HEK293 (cell line): ENCODE results near the gene GNA12.

ENCODE experiments used
- CTCF ChIP-seq: fragments of 450-650 bp; formaldehyde crosslinking; IDR thresholded peaks from 2 replicates; pipeline ENCODE4 v1.5.1; 2016; ENCODE audit warnings: missing biosample characterization, missing genetic modification characterization
- ZBTB1 ChIP-seq: fragments of 450-650 bp; formaldehyde crosslinking; IDR thresholded peaks from 2 replicates; pipeline ENCODE4 v1.5.1; 2016; ENCODE audit warnings: missing biosample characterization, missing genetic modification characterization
- ZBTB21 ChIP-seq: fragments of 450-650 bp; formaldehyde crosslinking; IDR thresholded peaks from 2 replicates; pipeline ENCODE4 v1.5.1; 2017; ENCODE audit warnings: missing biosample characterization, missing genetic modification characterization
- ZNF121 ChIP-seq: fragments of 450-650 bp; formaldehyde crosslinking; IDR thresholded peaks from 2 replicates; pipeline ENCODE4 v1.5.1; 2016; ENCODE audit warnings: missing biosample characterization, missing genetic modification characterization
- ZNF24 ChIP-seq: fragments of 450-650 bp; formaldehyde crosslinking; IDR thresholded peaks from 2 replicates; pipeline ENCODE4 v1.5.1; 2016; ENCODE audit warnings: missing biosample characterization, missing genetic modification characterization
- ZNF280C ChIP-seq: fragments of 450-650 bp; formaldehyde crosslinking; IDR thresholded peaks from 2 replicates; pipeline ENCODE4 v1.5.1; 2016; ENCODE audit warnings: missing biosample characterization, missing genetic modification characterization
- ZNF404 ChIP-seq: fragments of 450-650 bp; formaldehyde crosslinking; IDR thresholded peaks from 2 replicates; pipeline ENCODE4 v1.5.1; 2017; ENCODE audit warnings: missing biosample characterization, missing genetic modification characterization

- TF ChIP-seq CTCF (tag by site-specific recombination) (no peak), ZNF121 (no peak), ZBTB21 (tag by site-specific recombination) (no peak), ZNF404 (tag by site-specific recombination) (no peak), ZNF280C (tag by site-specific recombination) (no peak), ZNF24 (tag by site-specific recombination) (no peak), ZBTB1 (tag by site-specific recombination) (no peak)
Observed at GRCh38 chr7:2821842-2822507, 22.1 kb downstream of the GNA12 start.
